ENCODE data around the gene RAB19.

- TF ChIP-seq, protein P1, sequence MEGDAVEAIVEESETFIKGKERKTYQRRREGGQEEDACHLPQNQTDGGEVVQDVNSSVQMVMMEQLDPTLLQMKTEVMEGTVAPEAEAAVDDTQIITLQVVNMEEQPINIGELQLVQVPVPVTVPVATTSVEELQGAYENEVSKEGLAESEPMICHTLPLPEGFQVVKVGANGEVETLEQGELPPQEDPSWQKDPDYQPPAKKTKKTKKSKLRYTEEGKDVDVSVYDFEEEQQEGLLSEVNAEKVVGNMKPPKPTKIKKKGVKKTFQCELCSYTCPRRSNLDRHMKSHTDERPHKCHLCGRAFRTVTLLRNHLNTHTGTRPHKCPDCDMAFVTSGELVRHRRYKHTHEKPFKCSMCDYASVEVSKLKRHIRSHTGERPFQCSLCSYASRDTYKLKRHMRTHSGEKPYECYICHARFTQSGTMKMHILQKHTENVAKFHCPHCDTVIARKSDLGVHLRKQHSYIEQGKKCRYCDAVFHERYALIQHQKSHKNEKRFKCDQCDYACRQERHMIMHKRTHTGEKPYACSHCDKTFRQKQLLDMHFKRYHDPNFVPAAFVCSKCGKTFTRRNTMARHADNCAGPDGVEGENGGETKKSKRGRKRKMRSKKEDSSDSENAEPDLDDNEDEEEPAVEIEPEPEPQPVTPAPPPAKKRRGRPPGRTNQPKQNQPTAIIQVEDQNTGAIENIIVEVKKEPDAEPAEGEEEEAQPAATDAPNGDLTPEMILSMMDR (IDR thresholded peaks at IDR 0.05; ENCODE audit: low read length): no peak
- TF ChIP-seq EZH2 (optimal IDR thresholded peaks at IDR 0.05; ENCODE audit: low read depth, low read length): no peak
These were observed 39.0 kb upstream of the RAB19 start for GRCh38 chr7:140364819-140365218.

All from MM.1S (cell line).